Neural crest cell (in vitro differentiated cells): ENCODE data around the gene IQCK. TPM values are rescaled to one million over a fixed set of nuclear protein-coding genes. Genes with fewer than 3 reads are reported as not detected.
"Not testable (repeated sequence)": the region's sequence is repeated elsewhere in the genome, so short reads cannot be mapped to it uniquely, and the experiment has no call there.

ENCODE experiments used
- DNase-seq: peaks from one replicate; pipeline ENCODE4 v3.0.0; 2021; ENCODE audit warnings: low read depth, mixed read lengths, low spot score
- H3K27ac Mint-ChIP-seq: one replicate; pipeline ENCODE4 v1.8.0; 2021; ENCODE audit warnings: mild to moderate bottlenecking, mixed read lengths; ENCODE audit not compliant: unreplicated experiment
- H3K27me3 Mint-ChIP-seq: 2 replicates; pipeline ENCODE4 v1.8.0; 2021; ENCODE audit warnings: low read depth, mild to moderate bottlenecking, mixed read lengths
- H3K36me3 Mint-ChIP-seq: 2 replicates; pipeline ENCODE4 v1.8.0; 2021; ENCODE audit warnings: low read depth, mild to moderate bottlenecking, mixed read lengths
- H3K4me1 Mint-ChIP-seq: 2 replicates; pipeline ENCODE4 v1.8.0; 2021; ENCODE audit warnings: mixed read lengths
- H3K4me3 Mint-ChIP-seq: one replicate; pipeline ENCODE4 v1.8.0; 2021; ENCODE audit warnings: mild to moderate bottlenecking, mixed read lengths
- H3K9me3 Mint-ChIP-seq: 2 replicates; pipeline ENCODE4 v1.8.0; 2021; ENCODE audit warnings: mixed read lengths
- CTCF ChIP-seq: fragments of 200-600 bp; sonication (generic); conservative IDR thresholded peaks from 2 replicates; pipeline ENCODE4 v1.5.0; 2021; ENCODE audit warnings: antibody characterized with exemption, mild to moderate bottlenecking
- total RNA-seq: library from RNA; stranded (reverse); gene quantifications from 2 replicates; pipeline ENCODE4 v1.2.1, GENCODE V29; 2021

The IQCK gene
- total RNA-seq, 1 donor from 2014 or later = 23.7 TPM

DNA sequence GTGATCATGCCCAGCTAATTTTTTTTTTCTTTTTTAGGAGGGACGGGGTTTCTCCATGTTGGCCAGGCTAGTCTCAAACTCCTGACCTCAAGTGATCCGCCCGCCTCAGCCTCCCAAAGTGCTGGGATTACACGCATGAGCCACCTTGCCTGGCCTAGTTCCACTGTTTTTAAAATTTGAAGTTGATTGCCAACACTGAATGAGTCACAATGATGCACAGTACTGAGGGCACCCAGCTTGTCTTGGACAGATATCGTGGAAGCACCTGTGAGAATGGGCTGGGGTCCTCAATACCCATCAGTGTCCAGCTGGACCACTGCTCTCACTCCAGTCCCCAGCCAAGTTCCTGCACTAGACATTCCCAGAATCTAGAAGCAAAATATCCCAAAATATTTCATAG lies 2.5 kb upstream of the IQCK start:
- peak overlapping the region; percentile 99 for H3K4me3 Mint-ChIP-seq
- peaks cover 32% of the 10 kb centered on the region for H3K4me1 Mint-ChIP-seq
- no peaks in the 10 kb centered on the region for H3K9me3 Mint-ChIP-seq
- no peak for TF ChIP-seq CTCF
- no peaks in the 10 kb centered on the region for H3K27me3 Mint-ChIP-seq
- no peak for DNase-seq
- H3K27ac Mint-ChIP-seq = no peak overlapping the region
- H3K36me3 Mint-ChIP-seq = peaks cover 28% of the 10 kb centered on the region

- TF ChIP-seq CTCF = no peak
- Mint-ChIP-seq H3K4me3 (peak overlapping the region; percentile 99), H3K36me3 (peaks cover 28% of the 10 kb centered on the region), H3K27me3 (no peaks in the 10 kb centered on the region), H3K4me1 (peaks cover 32% of the 10 kb centered on the region), H3K27ac (no peak overlapping the region), H3K9me3 (no peaks in the 10 kb centered on the region)
- DNase-seq = no peak
Measured at GRCh38 chr16:19716183-19716582, 1.9 kb upstream of the IQCK start.

- Mint-ChIP-seq H3K4me3 (peak overlapping the region; percentile 99), H3K36me3 (peaks cover 25% of the 10 kb centered on the region), H3K4me1 (peaks cover 28% of the 10 kb centered on the region)
- not testable (repeated sequence) for DNase-seq, H3K9me3 Mint-ChIP-seq, H3K27ac Mint-ChIP-seq, H3K27me3 Mint-ChIP-seq
Measured at GRCh38 chr16:19716728-19717127, 1.3 kb upstream of the IQCK start.

DNA sequence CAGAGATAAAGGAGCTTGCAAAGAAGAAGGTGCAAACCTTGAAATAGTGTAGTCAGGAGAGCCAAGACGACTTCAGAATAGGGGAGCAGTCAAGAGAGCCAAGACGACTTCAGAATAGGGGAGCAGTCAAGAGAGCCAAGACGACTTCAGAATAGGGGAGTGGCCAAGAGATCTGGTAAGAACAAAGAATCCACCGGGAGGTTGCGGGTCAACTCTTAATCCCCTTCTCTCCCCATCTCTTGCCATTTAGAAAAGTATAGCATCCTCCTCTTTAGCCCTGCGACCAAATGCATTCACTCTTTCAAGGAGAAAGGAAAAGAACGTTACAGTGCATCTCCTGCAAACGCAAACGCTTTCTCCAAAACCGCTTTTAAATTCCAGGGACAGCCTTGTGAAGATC lies 757 bp upstream of the IQCK start:
- no peak for DNase-seq
- H3K27me3 Mint-ChIP-seq = no peaks in the 10 kb centered on the region

DNA sequence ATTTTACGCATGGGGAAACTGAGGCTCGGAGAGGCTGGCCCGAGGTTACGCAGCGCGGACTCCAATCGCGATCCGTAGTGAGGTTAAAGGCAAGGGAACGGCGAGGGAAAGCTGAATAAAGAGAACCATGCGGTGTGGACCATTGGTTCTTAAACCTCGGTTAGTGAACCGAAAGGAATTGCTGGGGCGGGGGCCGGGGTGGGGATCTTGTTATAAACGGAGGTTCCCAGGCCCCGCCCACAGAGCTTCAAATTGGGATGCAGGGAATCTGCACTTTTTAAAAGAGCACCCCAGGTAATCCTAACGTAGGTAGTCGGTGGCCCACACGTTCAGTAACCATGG lies 524 bp downstream of the IQCK start:
- Mint-ChIP-seq H3K27me3 (no peaks in the 10 kb centered on the region), H3K27ac (no peak overlapping the region), H3K4me3 (peak overlapping the region; percentile 99), H3K9me3 (no peaks in the 10 kb centered on the region), H3K4me1 (peaks cover 29% of the 10 kb centered on the region), H3K36me3 (peaks cover 19% of the 10 kb centered on the region)
- no peak for TF ChIP-seq CTCF
- no peak for DNase-seq

More for the DNA sequence above, 757 bp upstream of the IQCK start:
- Mint-ChIP-seq H3K4me3 (peak overlapping the region; percentile 99), H3K4me1 (peaks cover 27% of the 10 kb centered on the region), H3K27ac (peak overlapping the region; percentile 99), H3K36me3 (peaks cover 23% of the 10 kb centered on the region), H3K9me3 (no peaks in the 10 kb centered on the region)
- TF ChIP-seq CTCF = no peak

- Mint-ChIP-seq H3K4me1 (peaks cover 15% of the 10 kb centered on the region), H3K4me3 (peak overlapping the region; percentile 67), H3K27ac (no peak overlapping the region), H3K36me3 (peaks cover 3% of the 10 kb centered on the region), H3K27me3 (no peaks in the 10 kb centered on the region), H3K9me3 (no peaks in the 10 kb centered on the region)
- DNase-seq = no peak
- TF ChIP-seq CTCF = no peak
Measured at GRCh38 chr16:19722269-19722952, 4.3 kb downstream of the IQCK start.
